Activated CD4-positive, CD25-positive, alpha-beta regulatory T cell treated with anti-CD3 and anti-CD28 coated beads, Interleukin-2, amount 50 U/mL, for 72 hours (primary cell): ENCODE data around the gene DNAH11.

ENCODE experiments used
- DNase-seq: peaks from one replicate; pipeline ENCODE4 v3.0.0; 2021

Gene DNAH11

DNA sequence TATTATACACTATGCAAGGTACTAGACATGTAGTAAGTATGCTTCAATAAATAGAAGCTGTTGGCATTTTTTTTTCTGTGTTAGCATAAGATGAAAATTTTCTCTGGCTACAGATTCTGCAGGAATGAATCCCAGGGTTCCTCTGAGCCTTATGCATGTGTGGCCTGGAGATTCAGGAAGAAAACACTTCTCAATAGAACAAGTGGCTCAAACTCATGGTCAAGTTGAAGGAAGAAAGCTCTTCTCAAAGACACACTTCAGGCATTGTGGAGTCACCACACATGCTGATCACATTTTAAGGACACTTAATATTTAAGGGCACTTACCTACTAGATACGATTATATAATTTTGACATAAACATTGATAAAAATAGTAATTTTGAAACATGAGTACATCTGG, 19.5 kb downstream of the DNAH11 start:
- no peak for DNase-seq

DNA sequence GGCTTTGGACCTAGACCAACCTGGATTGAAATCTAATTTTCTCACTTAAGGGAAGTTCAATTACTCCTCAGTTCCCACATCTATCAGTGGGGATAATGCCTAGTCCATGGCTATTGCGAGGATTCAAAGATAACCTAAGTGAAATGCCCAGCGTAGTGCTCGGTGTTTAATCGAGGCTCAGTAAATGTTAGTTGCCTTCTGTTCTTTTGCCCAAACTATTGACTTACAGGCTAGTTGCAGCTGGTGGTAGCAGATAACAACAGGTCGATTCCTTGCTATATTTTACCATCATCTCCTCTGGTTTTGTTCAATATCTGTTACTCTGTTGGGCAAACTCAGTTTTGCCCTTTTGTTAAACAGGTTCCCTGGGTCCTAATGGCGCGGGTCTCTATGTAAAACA, 22.8 kb downstream of the DNAH11 start:
- no peak for DNase-seq

DNA sequence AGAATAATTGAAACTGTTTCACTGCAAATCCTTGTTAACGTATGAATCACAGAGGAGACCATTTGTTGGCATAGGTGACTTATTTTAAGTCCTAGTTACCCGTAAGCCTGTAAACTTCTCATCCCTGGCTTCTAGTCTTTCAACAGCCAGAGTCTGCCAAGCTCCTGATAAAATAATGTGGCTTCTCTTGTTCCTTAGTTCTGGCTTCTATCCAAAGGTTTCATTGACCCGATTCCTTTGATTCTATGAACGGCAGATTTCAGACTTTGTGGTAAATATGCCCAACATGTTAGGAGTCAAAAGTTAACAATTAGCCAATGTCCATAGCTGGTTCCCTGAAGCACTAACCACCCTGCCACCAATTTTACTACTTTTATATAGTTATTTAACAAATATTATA, 23.3 kb downstream of the DNAH11 start:
- no peak for DNase-seq

DNA sequence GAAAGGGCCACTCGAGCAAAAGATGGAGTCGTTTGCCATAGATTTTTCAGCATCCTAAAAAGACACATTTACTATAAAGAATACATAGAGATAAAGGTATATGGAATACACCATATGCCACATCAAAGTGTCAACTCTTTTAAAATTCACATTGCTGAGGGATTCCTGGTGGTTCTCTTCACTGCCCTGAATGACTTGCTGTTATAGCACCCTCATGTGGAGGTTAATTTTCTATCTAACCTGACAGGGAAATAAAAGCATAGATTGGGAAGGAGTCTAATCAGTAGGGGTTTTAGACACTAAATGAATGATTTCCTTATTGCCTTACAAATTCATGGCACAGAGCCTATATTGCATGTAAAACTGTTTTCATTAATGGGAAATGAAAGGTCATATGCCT, 25.9 kb downstream of the DNAH11 start:
- no peak for DNase-seq

DNA sequence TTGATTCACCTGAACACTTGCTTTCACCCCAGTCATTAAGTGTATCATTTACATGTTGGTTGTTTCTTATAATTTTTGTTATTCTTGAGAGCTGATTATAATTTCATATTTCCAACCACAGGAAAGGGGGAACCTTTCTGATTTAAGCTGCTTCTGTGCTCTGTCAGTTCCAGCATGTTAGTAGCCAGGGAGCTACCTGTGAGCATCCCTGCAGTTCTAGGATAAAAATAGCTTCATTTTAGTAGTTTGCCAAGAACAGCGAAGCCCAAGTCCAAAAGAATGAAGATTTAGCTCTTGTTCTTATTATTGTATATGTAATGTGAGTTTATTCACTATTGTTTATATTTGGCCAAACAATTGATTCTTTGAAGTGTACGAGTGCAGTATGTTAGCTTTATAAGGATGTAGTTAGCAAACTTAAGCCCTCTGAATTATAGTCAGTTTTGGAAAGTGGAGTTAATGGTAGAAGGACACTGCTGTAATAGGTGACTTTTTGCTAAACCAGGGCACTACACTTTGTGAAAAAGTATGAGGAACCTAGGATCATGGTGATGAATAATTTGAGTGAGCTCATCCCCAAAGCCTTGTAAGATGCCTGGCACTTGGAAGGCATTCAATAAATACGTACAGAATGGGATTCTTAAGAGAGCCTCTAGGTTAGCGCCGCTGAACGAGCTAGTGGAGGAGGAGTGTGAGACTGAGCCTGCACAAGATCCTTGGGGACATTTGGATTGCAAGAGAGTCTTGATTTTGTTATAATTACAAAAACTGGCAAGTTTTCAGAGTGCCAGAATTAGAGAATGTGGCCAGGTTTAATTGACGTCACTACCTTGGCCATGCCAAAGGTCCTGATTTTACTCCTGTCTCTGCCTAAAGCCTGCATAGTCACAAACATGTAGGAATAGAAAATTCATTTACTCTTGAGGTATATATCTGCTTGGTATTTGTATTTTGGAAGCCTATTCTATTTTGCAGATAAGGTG, 29.8 kb downstream of the DNAH11 start:
- no peak for DNase-seq

DNA sequence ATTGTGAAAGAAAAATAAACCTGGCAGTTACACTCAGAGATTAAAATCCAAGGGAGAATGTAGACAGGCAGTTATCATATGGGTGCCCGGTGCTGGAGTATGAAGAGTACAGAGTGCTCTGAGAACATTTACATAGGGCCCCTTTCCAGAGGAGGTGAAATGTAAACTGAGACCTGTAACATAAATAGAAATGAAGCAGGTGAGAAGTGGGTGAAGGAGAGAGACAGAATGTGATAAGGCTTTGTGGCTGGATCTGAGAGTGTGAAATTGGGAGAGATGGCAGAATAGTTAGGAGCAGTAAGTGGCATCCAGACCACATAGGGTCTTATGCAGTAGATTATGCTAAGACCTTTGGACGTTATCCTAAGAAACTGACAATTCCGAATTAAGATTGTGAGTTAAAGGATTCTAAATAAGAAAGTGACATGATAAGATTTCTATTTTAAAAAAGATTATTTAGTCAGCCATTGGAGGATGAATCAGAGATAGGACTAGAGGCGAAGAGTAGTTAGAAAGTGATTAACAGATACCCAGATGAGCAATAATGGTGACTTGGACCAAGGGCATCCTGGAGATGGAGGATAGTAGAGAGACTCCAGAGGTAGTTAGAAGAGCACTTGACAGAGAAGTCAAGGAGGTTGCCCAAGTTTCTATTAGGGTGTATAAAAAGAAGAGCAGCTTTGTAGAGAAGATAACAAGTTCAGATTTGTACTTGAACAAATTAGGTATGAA, 36.7 kb downstream of the DNAH11 start:
- DNase-seq, result no peak

DNA sequence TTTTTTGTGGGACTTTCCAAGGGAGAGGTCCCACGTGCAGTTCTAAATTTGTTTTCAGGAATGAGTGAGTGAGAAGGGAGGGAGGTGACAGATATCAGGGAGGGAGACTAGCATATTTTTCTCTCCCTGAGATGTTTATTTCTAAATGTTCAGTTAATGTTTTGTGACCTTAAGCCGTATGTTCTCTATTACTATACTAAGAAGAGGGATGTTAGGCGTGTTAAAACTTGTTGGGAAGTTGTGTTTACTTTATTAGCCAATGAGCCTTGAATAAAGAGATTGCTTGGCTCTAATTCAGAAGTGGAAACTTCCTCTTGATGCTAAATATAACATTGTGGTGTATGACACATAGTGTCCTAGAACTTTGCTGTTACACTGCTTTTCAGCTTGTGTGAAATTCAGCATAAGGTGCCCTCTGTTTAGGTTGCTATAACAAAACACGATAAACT, 37.3 kb downstream of the DNAH11 start:
- no peak for DNase-seq

DNA sequence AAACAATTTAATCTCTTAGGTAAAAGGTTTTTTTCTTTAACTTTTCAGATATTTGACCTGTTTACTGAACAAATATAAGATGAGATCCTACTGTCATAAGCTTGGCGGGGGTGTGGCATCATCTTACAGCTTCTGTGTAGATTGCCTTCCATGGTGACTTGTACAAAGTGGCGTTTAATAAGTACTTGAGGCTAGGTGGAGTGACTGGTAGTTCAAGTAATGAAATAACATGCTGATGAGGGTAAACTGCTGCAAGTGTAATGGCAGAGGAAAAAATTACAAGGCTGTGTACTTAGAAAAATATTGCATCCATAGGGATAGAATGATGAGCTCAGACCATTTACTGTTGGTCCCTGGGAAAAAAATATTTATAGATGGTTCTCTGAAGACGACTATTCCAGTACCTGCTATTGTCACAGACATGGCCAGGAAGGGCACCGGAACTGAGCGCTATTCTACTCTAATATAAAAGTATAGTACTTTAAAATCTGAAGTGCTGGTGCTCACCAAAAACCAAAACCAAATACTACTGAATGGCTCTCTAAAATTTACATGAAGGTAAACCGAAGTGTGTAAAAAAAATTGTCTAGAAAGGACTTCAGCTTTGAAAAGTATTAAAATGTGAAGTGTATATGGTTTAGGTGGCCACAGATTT, 42.4 kb downstream of the DNAH11 start:
- DNase-seq, result no peak

DNA sequence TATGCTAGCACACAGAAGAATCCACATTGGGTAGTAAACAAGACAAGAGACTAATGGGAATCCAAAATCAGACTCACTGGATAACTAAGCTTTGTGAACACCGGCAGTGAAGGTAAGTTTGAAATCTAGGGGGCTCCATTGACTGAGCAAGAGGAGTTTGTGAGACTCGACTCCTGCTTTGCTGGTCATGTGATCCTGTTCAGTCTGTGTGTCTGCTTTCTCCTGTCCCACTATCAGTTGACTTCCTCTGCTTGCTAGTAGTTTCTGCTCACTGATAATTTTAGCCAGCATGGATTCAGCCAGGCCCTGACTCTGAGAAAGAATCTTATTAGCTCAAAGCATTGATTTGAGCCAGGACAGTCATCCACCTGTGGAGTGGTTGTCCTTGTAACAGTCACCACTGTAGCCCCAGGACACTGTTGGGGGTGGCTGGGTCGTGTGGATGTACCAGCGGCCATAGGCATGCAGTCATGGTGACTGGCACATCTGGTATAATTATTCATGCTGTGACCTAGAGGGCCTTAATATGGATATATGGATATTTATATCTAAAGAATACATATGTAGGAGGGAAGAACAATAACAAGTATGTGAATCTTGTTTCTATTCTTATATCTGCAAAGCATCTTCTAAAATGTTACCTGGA, 44.4 kb downstream of the DNAH11 start:
- DNase-seq, result no peak

DNA sequence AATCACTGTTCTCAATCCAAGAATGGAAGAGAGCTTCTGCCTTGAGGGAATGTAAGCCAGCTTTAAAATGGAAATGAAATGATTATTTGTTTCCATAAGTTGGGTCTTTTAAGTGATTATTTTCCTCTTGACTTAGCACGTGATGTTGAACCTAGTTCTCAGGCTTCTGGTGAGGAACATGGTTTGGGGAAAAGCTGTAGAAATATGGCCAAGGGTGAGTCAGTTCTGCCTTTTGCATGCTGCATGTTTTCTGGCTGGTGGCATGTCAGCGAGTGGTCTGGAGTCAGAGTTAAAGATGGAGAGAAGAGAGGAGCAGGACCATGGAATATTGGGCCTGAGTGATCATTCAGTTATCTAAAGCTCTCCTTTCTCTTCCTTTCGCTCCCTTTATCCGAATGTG, 54.0 kb downstream of the DNAH11 start:
- DNase-seq, result no peak

DNA sequence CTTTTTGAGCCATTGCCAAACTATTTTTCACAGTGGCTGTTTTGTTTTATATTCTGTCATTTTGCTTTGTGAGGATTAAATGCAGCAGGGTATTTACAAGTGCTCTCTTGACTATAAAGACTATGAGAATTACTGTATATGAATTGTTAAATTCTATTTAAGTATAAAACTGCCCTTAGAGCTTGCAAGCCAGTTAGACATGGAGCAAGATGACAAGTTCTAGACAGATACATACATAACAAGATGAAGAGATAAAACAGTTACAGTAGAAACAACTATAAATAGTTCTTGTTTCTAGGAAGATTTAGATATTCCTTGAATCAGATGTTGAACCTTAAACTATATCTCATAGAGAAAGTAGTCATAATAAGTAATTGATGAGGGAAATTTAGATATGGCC, 60.6 kb downstream of the DNAH11 start:
- no peak for DNase-seq

DNA sequence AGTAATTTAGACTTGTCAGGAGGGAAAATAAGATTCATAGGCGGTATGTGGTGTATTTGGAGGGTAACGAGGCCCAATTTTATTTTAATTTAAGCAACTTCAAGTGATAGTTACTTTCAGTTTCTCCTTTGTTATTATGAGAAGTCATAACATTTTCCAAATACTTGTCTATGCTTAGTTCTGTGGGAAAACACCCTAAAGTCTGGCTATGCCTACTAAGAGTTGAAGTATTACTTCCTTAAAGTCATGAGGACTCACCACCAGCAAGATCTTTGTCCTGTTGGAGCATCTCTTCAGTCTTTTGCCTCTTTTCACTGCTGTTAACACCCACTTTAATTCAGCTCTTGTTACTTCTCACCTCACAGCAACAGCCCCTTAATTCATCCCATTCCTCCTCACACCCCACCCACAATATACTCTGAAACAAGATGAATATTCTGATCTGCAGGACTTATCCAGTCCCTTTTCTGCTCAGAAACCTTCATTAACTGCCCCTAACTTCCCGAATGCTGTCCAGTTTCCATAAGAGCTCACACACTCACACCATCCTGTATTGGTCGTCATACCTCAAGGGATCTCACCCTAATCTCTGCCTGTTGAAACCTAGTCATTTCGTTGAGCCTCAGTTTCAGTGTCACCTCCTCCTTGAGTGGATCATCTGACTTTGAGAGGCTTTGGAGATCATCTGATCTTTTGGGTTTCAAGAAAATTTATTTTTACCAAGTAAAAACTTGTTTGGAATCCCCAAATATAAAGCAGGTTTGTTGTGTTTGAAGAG, 61.3 kb downstream of the DNAH11 start:
- no peak for DNase-seq

DNA sequence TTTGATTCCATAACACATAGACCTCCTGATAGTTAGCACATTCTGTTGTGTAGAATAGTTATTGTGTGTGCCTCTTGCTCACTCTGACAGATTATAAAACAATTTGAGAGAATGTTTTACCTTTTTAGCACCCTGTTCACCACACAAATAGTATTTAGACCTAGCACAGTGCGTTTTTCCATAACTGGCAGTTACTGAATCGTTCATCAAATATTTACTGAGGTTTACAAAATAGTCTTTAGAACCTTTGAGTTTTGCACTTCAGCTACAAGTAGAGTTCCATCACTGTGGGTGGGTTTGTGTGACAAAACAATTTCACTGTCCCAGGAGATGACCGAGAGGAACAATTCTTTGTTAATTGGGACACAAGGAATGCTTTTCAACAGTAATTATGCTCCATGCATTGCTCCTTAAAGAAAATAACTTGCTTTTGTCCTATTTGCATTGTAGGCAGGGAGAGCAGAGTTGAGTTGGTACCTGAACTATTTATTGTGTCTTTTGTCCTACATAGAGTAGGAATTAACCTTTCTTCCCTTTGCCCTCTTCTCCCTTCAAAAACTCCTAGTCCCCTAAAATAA, 62.3 kb downstream of the DNAH11 start:
- no peak for DNase-seq

DNA sequence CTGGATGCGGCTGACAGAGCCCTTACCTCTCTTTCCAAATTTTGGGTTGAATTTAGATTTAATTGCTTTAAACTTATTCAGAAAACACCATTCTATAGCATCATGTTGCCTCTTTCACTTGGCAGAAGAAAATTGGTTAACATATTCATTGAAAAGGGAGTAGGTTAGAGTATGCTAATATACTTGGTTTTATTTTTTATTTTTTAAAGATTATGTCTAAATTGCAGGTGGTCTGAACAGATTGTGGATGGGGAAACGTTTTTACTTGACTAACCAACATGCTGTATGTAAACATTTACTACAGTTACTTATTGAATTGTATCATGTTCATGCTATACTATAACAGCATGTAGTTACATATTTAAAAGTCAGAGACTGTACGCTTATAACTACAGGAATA, 65.6 kb downstream of the DNAH11 start:
- no peak for DNase-seq

DNA sequence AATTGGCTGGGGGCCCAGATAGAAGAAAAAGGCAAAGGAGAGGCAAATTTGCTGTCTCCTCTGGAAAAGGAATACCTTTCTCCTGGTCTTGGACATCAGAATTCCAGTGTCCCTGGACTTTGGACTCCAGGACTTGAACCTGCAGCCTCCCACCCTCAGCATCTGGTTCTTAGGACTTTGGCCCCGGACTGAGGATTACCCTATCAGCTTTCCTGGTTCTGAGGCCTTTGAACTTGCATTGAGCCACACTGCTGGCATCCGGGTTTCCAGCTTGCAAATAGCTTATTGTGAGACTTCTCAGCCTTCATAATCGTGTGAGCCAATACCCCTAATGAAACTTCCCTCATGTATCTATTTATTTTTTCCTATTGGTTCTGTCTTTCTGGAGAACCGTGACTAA, 68.3 kb downstream of the DNAH11 start:
- no peak for DNase-seq

DNA sequence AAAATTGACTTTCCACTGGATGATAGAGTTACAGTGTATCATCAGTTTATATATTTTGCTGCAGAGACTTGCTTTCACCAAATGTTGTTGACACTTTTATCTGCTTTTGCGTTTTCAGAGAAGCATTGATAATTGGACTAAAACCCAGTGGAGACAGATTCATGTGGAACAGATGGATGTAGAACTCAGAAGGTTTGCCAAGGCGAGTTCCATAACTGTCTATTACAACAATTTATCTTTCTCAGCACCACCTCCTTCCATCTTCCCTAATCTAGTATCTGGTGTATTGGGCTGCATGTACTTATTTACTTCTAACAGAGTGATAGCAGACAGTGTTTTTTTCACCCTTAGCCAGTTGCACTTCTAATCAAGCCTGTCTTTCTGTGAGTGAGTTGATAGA, 73.3 kb downstream of the DNAH11 start:
- DNase-seq, result no peak

DNA sequence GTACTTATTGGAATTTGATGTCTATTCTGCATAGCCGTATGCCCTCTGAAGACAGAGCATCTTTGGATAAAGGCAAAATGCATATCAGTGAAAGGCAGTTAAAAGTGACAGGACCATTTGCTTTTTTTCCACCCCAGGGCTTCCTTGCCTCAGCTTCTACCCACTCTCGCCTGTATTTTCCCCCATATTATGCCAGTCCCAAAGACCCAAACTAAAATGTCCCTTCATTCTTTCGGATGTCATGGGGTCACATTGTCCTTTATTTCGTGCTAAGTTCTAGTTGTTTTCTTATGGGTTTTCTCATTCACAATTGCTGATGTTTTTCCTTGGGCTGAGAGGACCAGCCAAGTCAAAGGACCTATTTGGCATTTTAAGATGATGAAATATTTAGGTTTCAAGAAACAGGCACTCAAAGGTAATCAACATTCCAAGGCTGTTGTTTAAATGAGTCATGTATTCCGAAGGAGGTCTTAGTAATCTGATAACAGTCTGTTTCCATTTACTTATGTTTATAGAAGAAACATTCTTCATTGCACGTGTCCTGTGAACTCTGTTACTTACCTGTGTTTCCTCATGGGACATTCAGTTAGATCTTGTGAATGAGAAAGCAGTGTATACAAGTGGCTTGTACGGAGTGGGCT, 74.1 kb downstream of the DNAH11 start:
- DNase-seq, result no peak

DNA sequence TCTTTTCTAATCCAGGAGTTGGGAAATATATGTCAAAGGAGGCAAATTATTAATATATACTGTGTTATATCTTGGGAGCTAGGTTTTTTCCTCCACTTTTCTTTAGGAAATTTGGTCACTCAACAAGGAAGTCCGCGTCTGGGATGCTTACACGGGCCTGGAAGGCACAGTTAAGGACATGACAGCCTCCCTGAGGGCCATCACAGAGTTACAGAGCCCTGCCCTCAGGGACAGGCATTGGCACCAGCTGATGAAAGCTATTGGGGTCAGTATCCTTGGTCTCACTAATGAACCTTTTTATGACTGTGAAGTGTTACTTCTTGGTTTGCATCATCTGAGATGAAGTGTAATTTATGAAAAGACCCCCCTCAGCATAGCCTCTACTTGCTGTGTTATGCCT, 74.7 kb downstream of the DNAH11 start:
- DNase-seq, result no peak

DNA sequence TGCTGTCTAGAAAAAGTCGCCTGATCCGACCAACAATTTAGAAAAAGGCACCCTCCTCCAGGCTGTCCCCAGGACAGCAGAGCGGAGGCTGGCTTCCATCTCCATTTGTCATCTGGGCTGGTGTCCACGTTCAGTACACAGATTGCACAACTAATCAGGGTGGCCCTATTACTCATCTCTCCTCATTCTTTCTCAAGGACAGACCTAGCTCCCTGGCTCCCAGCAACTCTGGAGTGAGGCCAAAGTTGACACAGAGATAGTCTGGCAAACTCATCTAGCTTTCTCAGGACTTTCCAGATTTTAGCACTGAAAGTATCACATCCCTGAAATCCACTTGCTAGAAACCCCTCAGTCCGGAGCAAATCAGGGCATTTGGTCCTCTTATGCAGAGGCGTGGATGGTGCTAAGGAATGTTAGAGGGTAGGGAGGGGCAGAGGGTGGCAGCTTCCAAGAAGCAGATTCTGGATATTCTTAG, 75.1 kb downstream of the DNAH11 start:
- DNase-seq, result no peak

DNA sequence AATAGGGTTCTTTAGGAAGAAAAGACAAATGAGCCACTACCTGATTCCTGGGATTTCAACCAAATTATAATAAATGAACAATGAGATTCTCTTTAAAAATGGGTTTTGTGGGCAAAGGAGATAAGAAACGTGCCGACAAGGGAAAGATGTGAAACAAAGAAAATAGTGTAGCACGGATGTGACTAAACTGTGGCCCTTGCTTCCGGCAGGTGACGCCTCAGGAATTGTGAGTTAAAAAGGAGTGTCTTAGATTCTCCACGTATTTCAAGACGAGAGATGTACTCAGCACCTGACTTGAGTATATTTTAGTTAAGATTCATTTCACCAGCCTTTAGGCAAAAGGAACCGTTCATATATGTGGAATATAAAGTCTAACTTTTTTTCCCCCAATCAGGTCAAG, 75.9 kb downstream of the DNAH11 start:
- no peak for DNase-seq

DNA sequence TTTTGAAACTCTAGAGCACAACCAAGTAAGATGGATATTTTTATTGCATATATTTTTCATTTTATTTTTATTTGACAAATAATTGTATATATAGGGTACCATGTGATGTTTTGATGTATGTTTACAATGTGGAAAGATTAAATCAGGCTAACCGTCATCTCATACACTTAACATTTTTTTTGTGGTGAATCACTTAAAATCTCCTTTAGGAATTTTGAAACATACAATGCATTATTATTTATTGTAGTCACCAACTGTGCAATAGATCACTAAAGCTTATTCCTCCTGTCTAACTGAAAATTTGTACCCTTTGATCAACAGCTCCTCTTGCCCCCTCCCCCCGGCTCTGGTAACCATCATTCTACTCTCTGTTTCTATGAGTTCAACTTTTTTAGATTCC, 77.2 kb downstream of the DNAH11 start:
- no peak for DNase-seq
